ENCODE results near the gene DNAAF8.

The DNAAF8 gene

GRCh38 chr16:4734063-4734729 is at the start of gene DNAAF8, which contains the start of gene ANKS3:
Gene DNAAF8 (plus strand): TSS chr16:4734537. CDS start chr16:4736515, 1,978 bp downstream.
Gene ANKS3 (minus strand): TSS chr16:4734271. CDS start chr16:4730149, 4,122 bp downstream.
- DNase-seq, result peak; percentile 74

GRCh38 chr16:4684763-4685162 is 49.6 kb upstream of the DNAAF8 start:
- DNase-seq, result no peak

GRCh38 chr16:4685292-4685691 is 49.0 kb upstream of the DNAAF8 start:
- DNase-seq, result no peak

GRCh38 chr16:4685776-4686496 is 48.4 kb upstream of the DNAAF8 start:
- DNase-seq, result no peak

- DNase-seq, result no peak
Observed at GRCh38 chr16:4686497-4687210, 47.7 kb upstream of the DNAAF8 start.

GRCh38 chr16:4687416-4687815 is 46.9 kb upstream of the DNAAF8 start:
- no peak for DNase-seq

GRCh38 chr16:4687946-4688673 is 46.2 kb upstream of the DNAAF8 start:
- no peak for DNase-seq

- DNase-seq, result no peak
Observed at GRCh38 chr16:4688674-4689045, 45.7 kb upstream of the DNAAF8 start.

GRCh38 chr16:4689091-4689671 is 45.2 kb upstream of the DNAAF8 start:
- no peak for DNase-seq

GRCh38 chr16:4689864-4690704 is 44.3 kb upstream of the DNAAF8 start:
- no peak for DNase-seq

- no peak for DNase-seq
Observed at GRCh38 chr16:4690946-4691665, 43.2 kb upstream of the DNAAF8 start.

GRCh38 chr16:4691666-4692412 is 42.5 kb upstream of the DNAAF8 start:
- DNase-seq, result no peak

GRCh38 chr16:4692460-4693295 is 41.7 kb upstream of the DNAAF8 start:
- DNase-seq, result no peak

- DNase-seq, result peak; percentile 98
Observed at GRCh38 chr16:4693296-4693955, 40.9 kb upstream of the DNAAF8 start, which contains the start of gene NUDT16L1. Gene NUDT16L1 (plus strand): TSS chr16:4693562. CDS start chr16:4693727, 165 bp downstream.

- peak; percentile 48 for DNase-seq
Observed at GRCh38 chr16:4693956-4694641, 40.2 kb upstream of the DNAAF8 start.

GRCh38 chr16:4694642-4695451 is 39.5 kb upstream of the DNAAF8 start:
- DNase-seq, result no peak
